ENCODE data around the gene FILIP1L.

Gene FILIP1L

DNA sequence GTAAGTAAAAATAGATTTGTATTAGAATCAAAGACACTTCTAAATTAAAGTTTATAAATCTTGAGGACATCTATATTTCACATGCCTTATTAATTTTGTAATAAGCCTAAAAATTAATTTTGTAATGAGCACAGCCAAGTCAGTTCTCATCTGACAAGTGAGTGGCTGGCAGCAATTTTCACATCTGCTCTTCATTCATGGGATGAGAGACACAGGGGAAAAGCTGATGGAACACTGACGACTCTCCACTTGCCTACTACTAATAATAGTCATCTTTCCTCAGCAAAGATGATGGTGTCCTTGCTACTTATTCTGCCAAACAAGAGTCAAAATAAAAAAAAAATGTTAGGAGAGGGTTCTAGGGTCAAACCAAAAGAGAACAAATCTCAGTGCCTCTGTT, 311.0 kb downstream of the FILIP1L start:
- no peaks in the 10 kb centered on the region for H3K36me3 ChIP-seq (ENCODE audit: insufficient read depth)
- TF ChIP-seq, protein P1, sequence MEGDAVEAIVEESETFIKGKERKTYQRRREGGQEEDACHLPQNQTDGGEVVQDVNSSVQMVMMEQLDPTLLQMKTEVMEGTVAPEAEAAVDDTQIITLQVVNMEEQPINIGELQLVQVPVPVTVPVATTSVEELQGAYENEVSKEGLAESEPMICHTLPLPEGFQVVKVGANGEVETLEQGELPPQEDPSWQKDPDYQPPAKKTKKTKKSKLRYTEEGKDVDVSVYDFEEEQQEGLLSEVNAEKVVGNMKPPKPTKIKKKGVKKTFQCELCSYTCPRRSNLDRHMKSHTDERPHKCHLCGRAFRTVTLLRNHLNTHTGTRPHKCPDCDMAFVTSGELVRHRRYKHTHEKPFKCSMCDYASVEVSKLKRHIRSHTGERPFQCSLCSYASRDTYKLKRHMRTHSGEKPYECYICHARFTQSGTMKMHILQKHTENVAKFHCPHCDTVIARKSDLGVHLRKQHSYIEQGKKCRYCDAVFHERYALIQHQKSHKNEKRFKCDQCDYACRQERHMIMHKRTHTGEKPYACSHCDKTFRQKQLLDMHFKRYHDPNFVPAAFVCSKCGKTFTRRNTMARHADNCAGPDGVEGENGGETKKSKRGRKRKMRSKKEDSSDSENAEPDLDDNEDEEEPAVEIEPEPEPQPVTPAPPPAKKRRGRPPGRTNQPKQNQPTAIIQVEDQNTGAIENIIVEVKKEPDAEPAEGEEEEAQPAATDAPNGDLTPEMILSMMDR (conservative IDR thresholded peaks at IDR 0.05; ENCODE audit: low read depth, low read length), result no peak
- H3K9ac ChIP-seq, result no peak overlapping the region
- no peaks in the 10 kb centered on the region for H3K4me1 ChIP-seq (ENCODE audit: low read depth, poor library complexity, severe bottlenecking)
- no peak overlapping the region for H2AFZ ChIP-seq (ENCODE audit: low read depth)
- H3K4me3 ChIP-seq (IDR thresholded peaks at IDR 0.05; ENCODE audit: insufficient read depth, low read depth, low read length), result no peak overlapping the region
- no peaks in the 10 kb centered on the region for H3K79me2 ChIP-seq (ENCODE audit: insufficient read depth, low read depth)
- H3K27me3 ChIP-seq (ENCODE audit: insufficient read depth, low read depth), result no peaks in the 10 kb centered on the region
- no peak overlapping the region for H3K4me2 ChIP-seq
- no peak overlapping the region for H3K27ac ChIP-seq
- no peaks in the 10 kb centered on the region for H4K20me1 ChIP-seq (ENCODE audit: insufficient read depth)

GRCh38 chr3:99799422-99799821, 314.9 kb downstream of the FILIP1L start:
- Histone ChIP-seq H3K79me2 (ENCODE audit: insufficient read depth, low read depth) (no peaks in the 10 kb centered on the region), H4K20me1 (ENCODE audit: insufficient read depth) (no peaks in the 10 kb centered on the region), H3K36me3 (ENCODE audit: insufficient read depth) (no peaks in the 10 kb centered on the region), H3K27ac (no peak overlapping the region), H3K27me3 (ENCODE audit: insufficient read depth, low read depth) (no peaks in the 10 kb centered on the region), H3K9ac (no peak overlapping the region), H3K4me1 (ENCODE audit: low read depth, poor library complexity, severe bottlenecking) (no peaks in the 10 kb centered on the region), H2AFZ (ENCODE audit: low read depth) (no peak overlapping the region), H3K4me3 (IDR thresholded peaks at IDR 0.05; ENCODE audit: insufficient read depth, low read depth, low read length) (no peak overlapping the region), H3K4me2 (no peak overlapping the region)
- TF ChIP-seq, protein P1 (conservative IDR thresholded peaks at IDR 0.05; ENCODE audit: low read depth, low read length), result no peak

- no peak overlapping the region for H3K4me2 ChIP-seq
- H3K9ac ChIP-seq, result no peak overlapping the region
- H3K27me3 ChIP-seq (ENCODE audit: insufficient read depth, low read depth), result no peaks in the 10 kb centered on the region
- no peaks in the 10 kb centered on the region for H3K36me3 ChIP-seq (ENCODE audit: insufficient read depth)
- H4K20me1 ChIP-seq (ENCODE audit: insufficient read depth), result no peaks in the 10 kb centered on the region
- H2AFZ ChIP-seq (ENCODE audit: low read depth), result no peak overlapping the region
- TF ChIP-seq, protein P1 (conservative IDR thresholded peaks at IDR 0.05; ENCODE audit: low read depth, low read length), result no peak
- no peaks in the 10 kb centered on the region for H3K79me2 ChIP-seq (ENCODE audit: insufficient read depth, low read depth)
- H3K4me1 ChIP-seq (ENCODE audit: low read depth, poor library complexity, severe bottlenecking), result no peaks in the 10 kb centered on the region
- no peak overlapping the region for H3K4me3 ChIP-seq (IDR thresholded peaks at IDR 0.05; ENCODE audit: insufficient read depth, low read depth, low read length)
- no peak overlapping the region for H3K27ac ChIP-seq
Measured at GRCh38 chr3:99795573-99795972, 318.7 kb downstream of the FILIP1L start.

DNA sequence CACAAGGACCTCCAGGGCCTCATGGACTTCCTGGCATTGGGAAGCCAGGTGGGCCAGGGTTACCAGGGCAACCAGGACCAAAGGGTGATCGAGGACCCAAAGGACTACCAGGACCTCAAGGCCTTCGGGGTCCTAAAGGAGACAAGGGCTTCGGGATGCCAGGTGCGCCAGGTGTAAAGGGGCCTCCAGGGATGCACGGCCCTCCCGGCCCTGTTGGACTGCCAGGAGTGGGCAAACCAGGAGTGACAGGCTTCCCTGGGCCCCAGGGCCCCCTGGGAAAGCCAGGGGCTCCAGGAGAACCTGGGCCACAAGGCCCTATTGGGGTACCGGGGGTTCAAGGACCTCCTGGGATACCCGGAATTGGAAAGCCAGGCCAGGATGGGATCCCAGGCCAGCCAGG, 319.8 kb downstream of the FILIP1L start:
- Histone ChIP-seq H3K4me1 (ENCODE audit: low read depth, poor library complexity, severe bottlenecking) (no peaks in the 10 kb centered on the region), H3K4me2 (no peak overlapping the region), H3K79me2 (ENCODE audit: insufficient read depth, low read depth) (no peaks in the 10 kb centered on the region), H3K9ac (no peak overlapping the region), H4K20me1 (ENCODE audit: insufficient read depth) (no peaks in the 10 kb centered on the region), H2AFZ (ENCODE audit: low read depth) (no peak overlapping the region), H3K4me3 (IDR thresholded peaks at IDR 0.05; ENCODE audit: insufficient read depth, low read depth, low read length) (no peak overlapping the region), H3K27ac (no peak overlapping the region), H3K27me3 (ENCODE audit: insufficient read depth, low read depth) (no peaks in the 10 kb centered on the region), H3K36me3 (ENCODE audit: insufficient read depth) (no peaks in the 10 kb centered on the region)
- TF ChIP-seq, protein P1 (conservative IDR thresholded peaks at IDR 0.05; ENCODE audit: low read depth, low read length), result no peak
